HepG2 (cell line): ENCODE results near the gene ABCG8. TPM values are rescaled to one million over a fixed set of nuclear protein-coding genes. Genes with fewer than 3 reads are reported as not detected.
A peak's percentile ranks its signal among the peaks of the same experiment; 100 is the strongest.

Experiments
- AGO1 ChIP-seq: fragments of 200-400 bp; formaldehyde crosslinking; IDR thresholded peaks from 2 replicates; pipeline ENCODE4 v1.6.1; 2017; ENCODE audit warnings: mild to moderate bottlenecking, low read depth, low read length, moderate library complexity; ENCODE audit not compliant: poor library complexity, severe bottlenecking
- BORCS8-MEF2B ChIP-seq: sonication (generic); formaldehyde crosslinking; IDR thresholded peaks from 2 replicates; pipeline ENCODE4 v1.8.0; 2022; ENCODE audit warnings: mild to moderate bottlenecking, missing genetic modification reagents
- CCDC6 ChIP-seq: sonication (generic); formaldehyde crosslinking; IDR thresholded peaks from 2 replicates; pipeline ENCODE4 v1.8.1; 2022; ENCODE audit warnings: mild to moderate bottlenecking, missing genetic modification reagents, moderate library complexity
- DMAP1 ChIP-seq: IDR thresholded peaks from 2 replicates; pipeline ENCODE4 v1.6.1; 2016
- ERF ChIP-seq: IDR thresholded peaks from 2 replicates; pipeline ENCODE4 v1.6.1; 2018; ENCODE audit warnings: missing biosample characterization, missing genetic modification reagents
- IRF2 ChIP-seq: IDR thresholded peaks from 2 replicates; pipeline ENCODE4 v1.6.1; 2018; ENCODE audit warnings: missing genetic modification reagents, missing compliant biosample characterization
- NBN ChIP-seq: fragments of 450-650 bp; conservative IDR thresholded peaks from 2 replicates; pipeline ENCODE4 v1.6.1; 2017
- NR3C1 ChIP-seq: sonication (generic); formaldehyde crosslinking; IDR thresholded peaks from 2 replicates; pipeline ENCODE4 v1.4.0; 2020; ENCODE audit warnings: missing genetic modification reagents
- POLR2AphosphoS5 ChIP-seq: IDR thresholded peaks from 2 replicates; pipeline ENCODE4 v1.6.1; 2012; ENCODE audit warnings: low read depth, low read length
- SMC3 ChIP-seq: IDR thresholded peaks from 2 replicates; pipeline ENCODE4 v1.6.1; 2011; ENCODE audit warnings: low read length, improper control_type of control experiment
- TEAD3 ChIP-seq: optimal IDR thresholded peaks from 2 replicates; pipeline ENCODE3; 2016; ENCODE audit warnings: borderline replicate concordance
- YY1 ChIP-seq: IDR thresholded peaks from 2 replicates; pipeline ENCODE4 v1.6.1; 2011; ENCODE audit warnings: low read length, low read depth, moderate library complexity, mild to moderate bottlenecking; ENCODE audit not compliant: insufficient read depth, insufficient replicate concordance
- ZNF598 ChIP-seq: sonication (generic); formaldehyde crosslinking; IDR thresholded peaks from 2 replicates; pipeline ENCODE4 v1.5.1; 2020; ENCODE audit warnings: mild to moderate bottlenecking, missing genetic modification reagents, borderline replicate concordance
- ZNF788 ChIP-seq: sonication (generic); formaldehyde crosslinking; IDR thresholded peaks from 2 replicates; pipeline ENCODE4 v1.5.0; 2020; ENCODE audit warnings: mild to moderate bottlenecking, missing genetic modification reagents, borderline replicate concordance
- polyA plus RNA-seq, 8 experiments: library from polyadenylated mRNA; depleted of rRNA in 3 of 8; stranded (reverse) in 7 of 8; unstranded in 1 of 8; fragments of >200 nt; fragmentation: Illumina TruSeq in 4 of 8; extraction: Trizol in 4 of 8; gene quantifications; 2 replicates each; pipeline versions ENCODE4 v1.2.1 to v1.2.3, GENCODE V29; 2011 to 2016; ENCODE audit warnings: low read depth in 4 of 8, missing spikeins in 1 of 8, mixed read lengths in 1 of 8; ENCODE audit not compliant: insufficient read depth in 1 of 8
- total RNA-seq, 5 experiments: library from RNA; depleted of rRNA; stranded (reverse); fragments of >200 nt; fragmentation: Illumina TruSeq; extraction: Trizol; gene quantifications; 2 replicates each; pipeline ENCODE4 v1.2.3, GENCODE V29; 2016; ENCODE audit warnings: low read depth in 1 of 5
- TF ChIP-seq, protein P1 (sequence below): sonication (generic); formaldehyde crosslinking; conservative IDR thresholded peaks from 2 replicates; pipeline ENCODE4 v1.4.0; 2020; ENCODE audit warnings: missing genetic modification reagents
- TF ChIP-seq, protein P2 (sequence below): sonication (generic); formaldehyde crosslinking; IDR thresholded peaks from 2 replicates; pipeline ENCODE4 v1.4.0; 2020; ENCODE audit warnings: missing genetic modification reagents
- TF ChIP-seq, protein P3 (sequence below): sonication (generic); formaldehyde crosslinking; IDR thresholded peaks from 2 replicates; pipeline ENCODE4 v1.5.0; 2020; ENCODE audit warnings: missing genetic modification reagents
- TF ChIP-seq, protein P4 (sequence below): sonication (generic); formaldehyde crosslinking; IDR thresholded peaks from 2 replicates; pipeline ENCODE4 v1.8.1; 2023; ENCODE audit warnings: mild to moderate bottlenecking, missing genetic modification reagents
- TF ChIP-seq, protein P5 (sequence below): sonication (generic); formaldehyde crosslinking; IDR thresholded peaks from 2 replicates; pipeline ENCODE4 v1.4.0; 2020; ENCODE audit warnings: mild to moderate bottlenecking, missing genetic modification reagents

ABCG8 gene
- total and polyA plus RNA-seq, 2 of the 13 experiments (the other 11 are each of a cell fraction or from before 2014, with no cell fraction given), result 8.1 to 8.8 TPM

DNA sequence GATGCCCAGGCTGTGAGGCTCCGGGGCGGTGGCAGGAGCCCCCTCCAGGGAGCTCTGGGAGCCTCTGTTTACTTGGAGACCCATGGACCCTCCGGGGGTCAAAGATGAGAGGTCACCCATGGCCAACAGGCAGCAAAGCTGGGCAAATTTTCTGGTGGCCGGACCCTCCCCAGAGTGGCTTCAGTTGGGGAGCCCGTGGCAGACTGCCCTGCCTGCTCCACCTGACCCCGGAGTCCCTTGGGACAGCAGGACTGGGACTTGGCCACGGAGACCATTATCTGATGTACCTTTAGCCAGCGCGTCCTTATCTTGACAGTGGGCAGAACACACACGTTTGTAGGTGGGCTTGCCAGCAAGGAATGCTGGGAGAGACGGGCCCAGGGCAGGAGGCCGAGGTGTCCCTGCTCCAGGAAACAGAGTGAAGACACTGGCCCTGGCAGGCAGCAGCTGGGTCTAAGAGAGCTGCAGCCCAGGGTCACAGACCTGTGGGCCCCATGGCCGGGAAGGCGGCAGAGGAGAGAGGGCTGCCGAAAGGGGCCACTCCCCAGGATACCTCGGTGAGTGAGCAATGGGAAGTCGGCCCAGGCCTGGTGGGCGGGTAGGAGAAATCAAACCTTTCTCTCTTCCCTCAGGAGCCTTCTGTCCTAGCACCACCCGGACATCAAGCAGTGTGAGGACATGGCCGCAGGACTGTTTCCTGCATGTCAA, at the start of gene ABCG8, which contains the start of gene ABCG5 (continued):
- TF ChIP-seq, protein P1, sequence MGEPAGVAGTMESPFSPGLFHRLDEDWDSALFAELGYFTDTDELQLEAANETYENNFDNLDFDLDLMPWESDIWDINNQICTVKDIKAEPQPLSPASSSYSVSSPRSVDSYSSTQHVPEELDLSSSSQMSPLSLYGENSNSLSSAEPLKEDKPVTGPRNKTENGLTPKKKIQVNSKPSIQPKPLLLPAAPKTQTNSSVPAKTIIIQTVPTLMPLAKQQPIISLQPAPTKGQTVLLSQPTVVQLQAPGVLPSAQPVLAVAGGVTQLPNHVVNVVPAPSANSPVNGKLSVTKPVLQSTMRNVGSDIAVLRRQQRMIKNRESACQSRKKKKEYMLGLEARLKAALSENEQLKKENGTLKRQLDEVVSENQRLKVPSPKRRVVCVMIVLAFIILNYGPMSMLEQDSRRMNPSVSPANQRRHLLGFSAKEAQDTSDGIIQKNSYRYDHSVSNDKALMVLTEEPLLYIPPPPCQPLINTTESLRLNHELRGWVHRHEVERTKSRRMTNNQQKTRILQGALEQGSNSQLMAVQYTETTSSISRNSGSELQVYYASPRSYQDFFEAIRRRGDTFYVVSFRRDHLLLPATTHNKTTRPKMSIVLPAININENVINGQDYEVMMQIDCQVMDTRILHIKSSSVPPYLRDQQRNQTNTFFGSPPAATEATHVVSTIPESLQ, result no peak
- TF ChIP-seq ZNF788 (CRISPR knock-in tag) (0 out of 2 replicates have a peak, but pooled peaks have one; percentile 69), SMC3 (0 out of 2 replicates have a peak, but pooled peaks have one; percentile 0), NR3C1 (CRISPR knock-in tag) (no peak), POLR2AphosphoS5 (peak; percentile 78), AGO1 (peak; percentile 73), CCDC6 (CRISPR knock-in tag) (no peak), TEAD3 (peak; percentile 20), NBN (no peak), BORCS8-MEF2B (CRISPR knock-in tag) (peak; percentile 33; the same call in 1 of the 2 replicates), ZNF598 (CRISPR knock-in tag) (peak; percentile 76; the same call in 1 of the 2 replicates), DMAP1 (peak; percentile 81; the same call in 1 of the 2 replicates), IRF2 (peak; percentile 21; the same call in 1 of the 2 replicates), ERF (CRISPR knock-in tag) (peak; percentile 20; the same call in 1 of the 2 replicates), YY1 (peak; percentile 88)
- TF ChIP-seq, protein P2, sequence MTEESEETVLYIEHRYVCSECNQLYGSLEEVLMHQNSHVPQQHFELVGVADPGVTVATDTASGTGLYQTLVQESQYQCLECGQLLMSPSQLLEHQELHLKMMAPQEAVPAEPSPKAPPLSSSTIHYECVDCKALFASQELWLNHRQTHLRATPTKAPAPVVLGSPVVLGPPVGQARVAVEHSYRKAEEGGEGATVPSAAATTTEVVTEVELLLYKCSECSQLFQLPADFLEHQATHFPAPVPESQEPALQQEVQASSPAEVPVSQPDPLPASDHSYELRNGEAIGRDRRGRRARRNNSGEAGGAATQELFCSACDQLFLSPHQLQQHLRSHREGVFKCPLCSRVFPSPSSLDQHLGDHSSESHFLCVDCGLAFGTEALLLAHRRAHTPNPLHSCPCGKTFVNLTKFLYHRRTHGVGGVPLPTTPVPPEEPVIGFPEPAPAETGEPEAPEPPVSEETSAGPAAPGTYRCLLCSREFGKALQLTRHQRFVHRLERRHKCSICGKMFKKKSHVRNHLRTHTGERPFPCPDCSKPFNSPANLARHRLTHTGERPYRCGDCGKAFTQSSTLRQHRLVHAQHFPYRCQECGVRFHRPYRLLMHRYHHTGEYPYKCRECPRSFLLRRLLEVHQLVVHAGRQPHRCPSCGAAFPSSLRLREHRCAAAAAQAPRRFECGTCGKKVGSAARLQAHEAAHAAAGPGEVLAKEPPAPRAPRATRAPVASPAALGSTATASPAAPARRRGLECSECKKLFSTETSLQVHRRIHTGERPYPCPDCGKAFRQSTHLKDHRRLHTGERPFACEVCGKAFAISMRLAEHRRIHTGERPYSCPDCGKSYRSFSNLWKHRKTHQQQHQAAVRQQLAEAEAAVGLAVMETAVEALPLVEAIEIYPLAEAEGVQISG (CRISPR knock-in tag), result peak; percentile 67
- TF ChIP-seq, protein P3, sequence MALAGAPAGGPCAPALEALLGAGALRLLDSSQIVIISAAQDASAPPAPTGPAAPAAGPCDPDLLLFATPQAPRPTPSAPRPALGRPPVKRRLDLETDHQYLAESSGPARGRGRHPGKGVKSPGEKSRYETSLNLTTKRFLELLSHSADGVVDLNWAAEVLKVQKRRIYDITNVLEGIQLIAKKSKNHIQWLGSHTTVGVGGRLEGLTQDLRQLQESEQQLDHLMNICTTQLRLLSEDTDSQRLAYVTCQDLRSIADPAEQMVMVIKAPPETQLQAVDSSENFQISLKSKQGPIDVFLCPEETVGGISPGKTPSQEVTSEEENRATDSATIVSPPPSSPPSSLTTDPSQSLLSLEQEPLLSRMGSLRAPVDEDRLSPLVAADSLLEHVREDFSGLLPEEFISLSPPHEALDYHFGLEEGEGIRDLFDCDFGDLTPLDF (CRISPR knock-in tag), result peak; percentile 72; the same call in 1 of the 2 replicates
- TF ChIP-seq, protein P4, sequence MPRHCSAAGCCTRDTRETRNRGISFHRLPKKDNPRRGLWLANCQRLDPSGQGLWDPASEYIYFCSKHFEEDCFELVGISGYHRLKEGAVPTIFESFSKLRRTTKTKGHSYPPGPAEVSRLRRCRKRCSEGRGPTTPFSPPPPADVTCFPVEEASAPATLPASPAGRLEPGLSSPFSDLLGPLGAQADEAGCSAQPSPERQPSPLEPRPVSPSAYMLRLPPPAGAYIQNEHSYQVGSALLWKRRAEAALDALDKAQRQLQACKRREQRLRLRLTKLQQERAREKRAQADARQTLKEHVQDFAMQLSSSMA (CRISPR knock-in tag), result peak; percentile 93
- TF ChIP-seq, protein P5, sequence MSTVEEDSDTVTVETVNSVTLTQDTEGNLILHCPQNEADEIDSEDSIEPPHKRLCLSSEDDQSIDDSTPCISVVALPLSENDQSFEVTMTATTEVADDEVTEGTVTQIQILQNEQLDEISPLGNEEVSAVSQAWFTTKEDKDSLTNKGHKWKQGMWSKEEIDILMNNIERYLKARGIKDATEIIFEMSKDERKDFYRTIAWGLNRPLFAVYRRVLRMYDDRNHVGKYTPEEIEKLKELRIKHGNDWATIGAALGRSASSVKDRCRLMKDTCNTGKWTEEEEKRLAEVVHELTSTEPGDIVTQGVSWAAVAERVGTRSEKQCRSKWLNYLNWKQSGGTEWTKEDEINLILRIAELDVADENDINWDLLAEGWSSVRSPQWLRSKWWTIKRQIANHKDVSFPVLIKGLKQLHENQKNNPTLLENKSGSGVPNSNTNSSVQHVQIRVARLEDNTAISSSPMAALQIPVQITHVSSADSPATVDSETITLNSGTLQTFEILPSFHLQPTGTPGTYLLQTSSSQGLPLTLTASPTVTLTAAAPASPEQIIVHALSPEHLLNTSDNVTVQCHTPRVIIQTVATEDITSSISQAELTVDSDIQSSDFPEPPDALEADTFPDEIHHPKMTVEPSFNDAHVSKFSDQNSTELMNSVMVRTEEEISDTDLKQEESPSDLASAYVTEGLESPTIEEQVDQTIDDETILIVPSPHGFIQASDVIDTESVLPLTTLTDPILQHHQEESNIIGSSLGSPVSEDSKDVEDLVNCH (CRISPR knock-in tag), result no peak
